Activated T-cell treated with anti-CD3 and anti-CD28 coated beads, Interleukin-2, amount 50 U/mL, for 4 hours (primary cell): ENCODE measurements around the gene VPS37D. TPM values are rescaled to one million over a fixed set of nuclear protein-coding genes. Genes with fewer than 3 reads are reported as not detected.
"Not testable (repeated sequence)": the region's sequence is repeated elsewhere in the genome, so short reads cannot be mapped to it uniquely, and the experiment has no call there.

Source experiments
- ATAC-seq, 2 donors: fragments of 200-7000 bp; cut with Tn5 transposase; one replicate each; pipeline ENCODE4 v1.10.0; 2021
- DNase-seq: peaks from one replicate; pipeline ENCODE4 v3.0.0-alpha.2; 2020
- H3K27me3 Mint-ChIP-seq: one replicate; pipeline ENCODE4 v1.8.0; 2021; ENCODE audit warnings: low read depth, mixed read lengths
- H3K36me3 Mint-ChIP-seq: one replicate; pipeline ENCODE4 v1.8.0; 2022; ENCODE audit warnings: mixed read lengths; ENCODE audit not compliant: insufficient read depth
- H3K4me1 Mint-ChIP-seq: one replicate; pipeline ENCODE4 v1.8.0; 2021; ENCODE audit warnings: low read depth, mixed read lengths
- H3K4me3 Mint-ChIP-seq: one replicate; pipeline ENCODE4 v1.8.0; 2021; ENCODE audit warnings: mild to moderate bottlenecking, moderate library complexity, mixed read lengths
- H3K9me3 Mint-ChIP-seq: one replicate; pipeline ENCODE4 v1.8.0; 2021; ENCODE audit warnings: mixed read lengths
- total RNA-seq, 3 donors: library from RNA; stranded (reverse); gene quantifications; one replicate each; pipeline ENCODE4 v1.2.1, GENCODE V29; 2021

VPS37D gene
- total RNA-seq, 3 donors from 2014 or later = 0.16 to 0.25 TPM; not detected in 1

DNA sequence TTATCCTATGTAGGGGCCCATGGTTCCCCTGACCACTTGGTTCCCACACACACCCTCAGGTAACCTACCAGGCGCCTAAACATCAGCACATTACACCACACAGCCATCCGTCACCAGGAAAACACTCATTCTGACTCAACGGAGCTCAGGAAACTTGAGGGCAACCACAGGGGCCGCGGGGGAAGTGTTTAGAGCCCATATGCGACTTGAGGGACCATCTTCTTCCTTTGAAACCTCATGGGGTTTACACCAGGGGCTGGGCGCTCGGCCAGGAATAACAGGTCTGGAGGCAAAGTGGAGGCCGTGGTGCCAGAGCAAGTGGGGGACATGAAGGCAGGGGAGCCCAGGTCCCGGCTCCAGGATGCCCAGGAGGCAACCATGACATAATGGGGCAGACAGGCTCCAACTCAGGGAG is 50.4 kb downstream of the VPS37D start:
- H3K36me3 Mint-ChIP-seq = no peaks in the 10 kb centered on the region
- H3K27me3 Mint-ChIP-seq = no peaks in the 10 kb centered on the region
- no peaks in the 10 kb centered on the region for H3K9me3 Mint-ChIP-seq
- H3K4me3 Mint-ChIP-seq = peak overlapping the region; percentile 84
- DNase-seq (peak; percentile 72), ATAC-seq (peak; percentile 79 to 80)
- peaks cover 29% of the 10 kb centered on the region for H3K4me1 Mint-ChIP-seq

DNA sequence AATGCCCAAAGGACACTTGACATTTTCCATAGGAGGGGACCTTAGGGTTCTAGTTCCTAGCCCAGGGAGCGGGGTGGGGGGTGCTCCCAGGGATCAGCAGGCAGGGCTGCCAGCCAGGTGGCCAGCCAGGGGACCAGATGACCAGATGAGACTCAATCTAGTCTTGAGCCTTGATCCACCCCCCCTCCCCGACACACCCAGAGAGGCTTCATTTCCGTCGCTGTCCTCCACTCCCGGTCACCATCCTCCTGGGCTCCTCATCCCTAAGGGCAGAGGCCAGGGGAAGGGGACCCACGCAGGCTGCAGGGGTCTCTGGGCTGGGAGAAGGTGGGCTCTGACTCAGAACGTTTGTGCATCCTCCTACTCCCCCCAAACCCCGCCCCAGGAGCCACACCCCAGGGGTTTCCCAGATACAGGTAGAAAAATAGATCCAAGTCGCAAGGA is 50.8 kb downstream of the VPS37D start:
- no peak for ATAC-seq

DNA sequence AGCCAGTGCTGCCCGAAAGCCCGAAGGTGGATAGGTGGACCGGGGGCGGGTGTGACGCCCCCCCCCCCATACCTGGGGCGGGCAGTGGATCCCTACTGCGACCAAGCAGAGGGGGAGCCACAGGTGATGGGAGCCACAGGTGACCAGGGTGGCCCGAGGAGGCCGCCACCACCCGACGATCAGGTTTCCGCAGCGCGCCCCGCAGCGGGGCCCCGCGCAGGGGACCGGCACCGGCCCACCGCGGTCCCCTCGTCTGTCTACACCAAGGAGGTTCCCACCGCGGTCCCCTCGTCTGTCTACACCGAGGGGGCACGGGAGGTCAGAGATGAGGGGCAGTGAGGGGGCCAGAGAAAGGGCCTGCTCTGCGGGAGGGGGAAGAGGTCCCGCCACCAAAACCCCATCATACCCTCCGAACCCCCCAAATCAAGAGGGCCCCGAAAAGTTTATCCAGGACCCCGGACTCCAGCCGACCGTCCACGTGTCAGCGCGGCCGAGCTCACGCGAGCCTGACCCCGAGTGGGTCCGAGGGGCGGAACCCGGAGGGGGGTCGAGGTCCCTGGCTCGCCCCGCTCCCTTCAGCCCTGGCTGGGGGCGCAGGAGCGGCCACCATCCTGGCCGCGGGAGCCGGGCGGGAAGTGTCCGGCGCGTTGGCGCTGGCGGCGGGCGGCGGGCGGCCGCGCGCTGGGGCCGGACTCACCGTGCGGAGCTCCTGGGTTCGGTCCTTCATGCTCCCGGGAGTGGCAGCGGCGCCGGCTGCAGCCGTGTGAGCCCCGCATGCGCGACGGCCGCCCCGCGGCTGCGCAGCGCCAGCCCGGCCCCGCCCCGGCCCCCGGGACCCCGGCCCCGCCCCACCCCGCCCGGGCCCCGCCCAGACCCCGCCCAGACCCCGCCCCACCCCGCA is 51.5 kb downstream of the VPS37D start, which contains the start of gene STX1A:
Gene STX1A, minus strand, starts transcription at position 765 of the 901 bp plus-strand sequence. Its CDS starts 38 bp downstream, at position 727.
- H3K36me3 Mint-ChIP-seq = no peaks in the 10 kb centered on the region
- DNase-seq (peak; percentile 66), ATAC-seq (peak; percentile 70 to 72)
- no peaks in the 10 kb centered on the region for H3K9me3 Mint-ChIP-seq
- H3K4me1 Mint-ChIP-seq = peaks cover 29% of the 10 kb centered on the region
- peak within 1 kb of the TSS; percentile 84 for H3K4me3 Mint-ChIP-seq
- no peaks in the 10 kb centered on the region for H3K27me3 Mint-ChIP-seq

More for the DNA sequence above, 50.8 kb downstream of the VPS37D start:
- Mint-ChIP-seq H3K27me3 (no peaks in the 10 kb centered on the region), H3K9me3 (no peaks in the 10 kb centered on the region), H3K4me1 (peaks cover 29% of the 10 kb centered on the region), H3K4me3 (peak overlapping the region; percentile 84), H3K36me3 (no peaks in the 10 kb centered on the region)
- DNase-seq = peak; percentile 45

DNA sequence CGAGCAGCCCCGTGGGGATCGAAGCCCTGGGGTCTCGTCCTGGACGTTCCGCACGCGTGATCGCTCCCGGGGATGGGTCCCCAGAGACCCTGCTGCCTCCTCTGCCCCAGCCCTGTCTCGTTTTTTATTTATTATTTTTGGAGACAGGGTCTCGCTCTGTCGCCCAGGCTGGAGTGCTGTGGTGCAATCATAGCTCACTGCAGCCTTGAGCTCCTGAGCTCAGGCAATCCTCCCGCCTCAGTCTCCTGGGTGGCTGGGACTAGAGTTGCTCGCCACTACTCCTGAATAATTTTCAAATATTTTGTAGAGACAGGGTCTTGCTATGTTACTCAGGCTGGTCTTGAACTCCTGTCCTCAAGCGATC is 52.2 kb downstream of the VPS37D start:
- DNase-seq = no peak
- Mint-ChIP-seq H3K9me3 (no peaks in the 10 kb centered on the region), H3K4me1 (peaks cover 29% of the 10 kb centered on the region), H3K36me3 (no peaks in the 10 kb centered on the region), H3K27me3 (no peaks in the 10 kb centered on the region), H3K4me3 (peak overlapping the region; percentile 66)
- ATAC-seq = no peak

DNA sequence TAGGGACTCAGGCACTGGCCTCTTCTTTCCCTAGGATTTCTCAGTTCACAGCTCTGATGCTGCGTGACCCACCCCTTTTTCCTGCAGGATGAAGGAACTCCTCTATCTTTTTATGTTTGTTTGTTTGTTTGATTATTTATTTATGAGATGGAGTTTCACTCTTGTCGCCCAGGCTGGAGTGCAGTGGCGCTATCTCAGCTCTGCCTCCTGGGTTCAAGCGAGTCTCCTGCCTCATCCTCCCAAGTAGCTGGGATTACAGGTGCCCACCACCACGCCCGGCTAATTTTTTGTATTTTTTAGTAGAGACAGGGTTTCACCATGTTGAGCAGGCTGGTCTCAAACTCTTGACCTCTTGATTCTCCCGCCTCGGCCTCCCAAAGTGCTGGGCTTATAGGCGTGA is 52.8 kb downstream of the VPS37D start:
- H3K27me3 Mint-ChIP-seq, DNase-seq, H3K9me3 Mint-ChIP-seq, ATAC-seq, H3K36me3 Mint-ChIP-seq: not testable (repeated sequence)
- peak overlapping the region; percentile 66 for H3K4me3 Mint-ChIP-seq
- peaks cover 28% of the 10 kb centered on the region for H3K4me1 Mint-ChIP-seq

DNA sequence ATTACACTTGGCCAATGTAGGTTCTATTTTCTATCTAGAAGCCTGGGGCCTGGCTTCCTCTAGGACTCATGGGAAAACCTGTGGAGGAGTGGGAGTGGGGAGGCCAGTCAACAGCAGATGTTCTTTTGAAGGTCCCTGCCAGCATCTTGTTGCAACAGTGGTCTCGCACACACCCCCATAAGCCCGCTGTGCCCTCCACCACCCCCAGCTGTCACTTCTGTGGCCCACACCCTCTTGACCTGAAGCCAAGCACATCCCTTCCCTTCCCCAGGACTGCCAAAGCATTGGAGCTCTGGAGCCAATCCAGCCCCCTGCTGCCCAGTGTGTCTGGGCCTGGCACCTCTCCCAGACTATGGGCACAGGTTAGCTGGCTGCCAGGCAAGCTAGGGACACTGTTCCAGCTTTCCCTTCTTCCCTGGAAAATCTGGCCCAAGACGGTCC is 53.8 kb downstream of the VPS37D start:
- no peaks in the 10 kb centered on the region for H3K36me3 Mint-ChIP-seq
- no peaks in the 10 kb centered on the region for H3K9me3 Mint-ChIP-seq
- DNase-seq (no peak), ATAC-seq (no peak)
- no peak overlapping the region for H3K4me3 Mint-ChIP-seq
- H3K4me1 Mint-ChIP-seq = peaks cover 20% of the 10 kb centered on the region
- no peaks in the 10 kb centered on the region for H3K27me3 Mint-ChIP-seq

Other genes starting within 250 kb of the VPS37D start
- gene FZD9, start 234.1 kb upstream of the VPS37D start, total RNA-seq = under 1 TPM; 0.38 to 0.68 (median 0.58) TPM
- 10 to 100 TPM; 86.5 to 93.5 (median 93.3) TPM for gene BAZ1B, start 145.5 kb upstream of the VPS37D start, total RNA-seq
- gene BCL7B, start 110.1 kb upstream of the VPS37D start, total RNA-seq = 10 to 100 TPM; 74.8 to 76.3 (median 74.9) TPM
- 10 to 100 TPM; 34.0 to 42.6 (median 42.1) TPM for gene TBL2, start 89.3 kb upstream of the VPS37D start, total RNA-seq
- gene MLXIPL, start 43.3 kb upstream of the VPS37D start, total RNA-seq = under 1 TPM; 0.35 to 0.55 (median 0.43) TPM
- gene DNAJC30, start 15.6 kb downstream of the VPS37D start, total RNA-seq = 10 to 100 TPM; 11.9 to 12.7 (median 12.0) TPM
- gene BUD23, start 15.8 kb downstream of the VPS37D start, total RNA-seq = 100 to 1,000 TPM; 166 to 197 (median 178) TPM
- 10 to 100 TPM; 23.0 to 25.0 (median 24.7) TPM for gene STX1A, start 51.8 kb downstream of the VPS37D start, total RNA-seq
- gene ABHD11, start 71.0 kb downstream of the VPS37D start, total RNA-seq = 10 to 100 TPM; 20.6 to 26.4 (median 21.0) TPM
- gene CLDN3, start 102.4 kb downstream of the VPS37D start, total RNA-seq = under 1 TPM; 0.16 to 0.23 (median 0.22) TPM
- under 1 TPM; 0.24 to 0.56 (median 0.32) TPM for gene CLDN4, start 163.2 kb downstream of the VPS37D start, total RNA-seq
- under 1 TPM in 2 of 3 donors, not detected in 1; 0.41 to 0.69 TPM for gene METTL27, start 174.7 kb downstream of the VPS37D start, total RNA-seq
- not detected for gene TMEM270, start 193.3 kb downstream of the VPS37D start, total RNA-seq